Measurements from ENCODE around the gene NUMBL.

DNA sequence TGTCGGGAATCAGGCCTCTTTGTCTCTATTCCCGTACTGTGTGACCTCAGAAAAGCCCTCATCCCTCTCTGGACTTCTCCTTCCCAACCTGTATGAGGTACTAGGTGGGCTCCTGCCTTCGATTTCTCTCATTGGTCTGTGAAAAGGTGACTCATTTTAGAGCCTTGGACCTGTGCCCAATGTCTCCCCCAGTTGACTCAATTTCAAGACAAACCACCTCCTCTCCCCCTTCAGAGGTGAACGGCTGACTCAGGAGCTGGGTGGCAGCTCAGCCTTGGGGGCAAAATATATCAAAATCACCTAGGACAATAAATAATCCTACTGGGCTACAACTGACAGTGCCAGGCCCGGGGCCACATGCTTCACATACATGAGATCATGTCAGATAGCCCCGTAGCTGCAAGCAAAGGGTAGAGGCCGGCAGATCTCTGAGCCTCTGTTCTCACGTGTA is 25.6 kb upstream of the NUMBL start:
- TF ChIP-seq, protein P1, sequence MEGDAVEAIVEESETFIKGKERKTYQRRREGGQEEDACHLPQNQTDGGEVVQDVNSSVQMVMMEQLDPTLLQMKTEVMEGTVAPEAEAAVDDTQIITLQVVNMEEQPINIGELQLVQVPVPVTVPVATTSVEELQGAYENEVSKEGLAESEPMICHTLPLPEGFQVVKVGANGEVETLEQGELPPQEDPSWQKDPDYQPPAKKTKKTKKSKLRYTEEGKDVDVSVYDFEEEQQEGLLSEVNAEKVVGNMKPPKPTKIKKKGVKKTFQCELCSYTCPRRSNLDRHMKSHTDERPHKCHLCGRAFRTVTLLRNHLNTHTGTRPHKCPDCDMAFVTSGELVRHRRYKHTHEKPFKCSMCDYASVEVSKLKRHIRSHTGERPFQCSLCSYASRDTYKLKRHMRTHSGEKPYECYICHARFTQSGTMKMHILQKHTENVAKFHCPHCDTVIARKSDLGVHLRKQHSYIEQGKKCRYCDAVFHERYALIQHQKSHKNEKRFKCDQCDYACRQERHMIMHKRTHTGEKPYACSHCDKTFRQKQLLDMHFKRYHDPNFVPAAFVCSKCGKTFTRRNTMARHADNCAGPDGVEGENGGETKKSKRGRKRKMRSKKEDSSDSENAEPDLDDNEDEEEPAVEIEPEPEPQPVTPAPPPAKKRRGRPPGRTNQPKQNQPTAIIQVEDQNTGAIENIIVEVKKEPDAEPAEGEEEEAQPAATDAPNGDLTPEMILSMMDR (IDR thresholded peaks at IDR 0.05): no peak
- TF ChIP-seq POLR2A (IDR thresholded peaks at IDR 0.05): no peak
- TF ChIP-seq EP300 (IDR thresholded peaks at IDR 0.05): no peak
